WERI-Rb-1 (cell line): ENCODE measurements around the gene NEXN.

Source experiments
- DNase-seq: peaks from one replicate; pipeline ENCODE4 v3.0.0-alpha.2; 2020
- H3K27ac ChIP-seq: fragments of 250-450 bp; sonication (Bioruptor Pico); 2 replicates; pipeline ENCODE4 v1.5.1; 2020; ENCODE audit warnings: mild to moderate bottlenecking, moderate library complexity
- H3K27me3 ChIP-seq: fragments of 250-450 bp; sonication (Bioruptor Pico); 2 replicates; pipeline ENCODE4 v1.5.1; 2021; ENCODE audit warnings: mild to moderate bottlenecking, low read depth, moderate library complexity; ENCODE audit not compliant: insufficient read depth, severe bottlenecking
- H3K36me3 ChIP-seq: fragments of 250-450 bp; sonication (Bioruptor Pico); 2 replicates; pipeline ENCODE4 v1.5.1; 2020; ENCODE audit warnings: mild to moderate bottlenecking, moderate library complexity
- H3K4me3 ChIP-seq: 2 replicates; pipeline ENCODE4 v1.5.1; 2011; ENCODE audit warnings: low read depth, mild to moderate bottlenecking, control low read depth, low read length
- H3K9me3 ChIP-seq: fragments of 250-450 bp; sonication (Bioruptor Pico); 2 replicates; pipeline ENCODE4 v1.5.1; 2021; ENCODE audit warnings: mild to moderate bottlenecking, moderate library complexity; ENCODE audit not compliant: severe bottlenecking
- CTCF ChIP-seq: IDR thresholded peaks from 2 replicates; pipeline ENCODE4 v1.5.1; 2011; ENCODE audit warnings: low read depth, mild to moderate bottlenecking, control low read depth, inconsistent platforms, low read length

The NEXN gene

GRCh38 chr1:77984629-77985028 is 96.2 kb downstream of the NEXN start:
- H3K9me3 ChIP-seq: no peaks in the 10 kb centered on the region
- TF ChIP-seq CTCF: no peak
- no peaks in the 10 kb centered on the region for H3K27me3 ChIP-seq
- peaks cover 3% of the 10 kb centered on the region; the same call in 1 of the 2 replicates for H3K36me3 ChIP-seq
- no peak overlapping the region for H3K4me3 ChIP-seq
- H3K27ac ChIP-seq: no peak overlapping the region; the same call in 1 of the 2 replicates
- no peak for DNase-seq

- no peaks in the 10 kb centered on the region for H3K9me3 ChIP-seq
- no peak overlapping the region for H3K4me3 ChIP-seq
- no peak for TF ChIP-seq CTCF
- DNase-seq: no peak
- H3K27ac ChIP-seq: no peak overlapping the region
- peaks cover 2% of the 10 kb centered on the region for H3K36me3 ChIP-seq
- H3K27me3 ChIP-seq: no peaks in the 10 kb centered on the region
Observed at GRCh38 chr1:77986810-77987209, 98.4 kb downstream of the NEXN start.

- H3K27ac ChIP-seq: no peak overlapping the region
- H3K36me3 ChIP-seq: peaks cover 4% of the 10 kb centered on the region
- no peaks in the 10 kb centered on the region for H3K27me3 ChIP-seq
- no peak for DNase-seq
- no peak overlapping the region for H3K4me3 ChIP-seq
- no peak for TF ChIP-seq CTCF
- H3K9me3 ChIP-seq: no peaks in the 10 kb centered on the region
Observed at GRCh38 chr1:77987919-77988318, 99.5 kb downstream of the NEXN start.

- Histone ChIP-seq H3K27ac (no peak overlapping the region), H3K27me3 (no peaks in the 10 kb centered on the region), H3K9me3 (no peaks in the 10 kb centered on the region), H3K4me3 (no peak overlapping the region), H3K36me3 (peaks cover 11% of the 10 kb centered on the region)
- no peak for DNase-seq
- TF ChIP-seq CTCF: no peak
Observed at GRCh38 chr1:77989744-77990143, 101.3 kb downstream of the NEXN start.

- Histone ChIP-seq H3K4me3 (no peak overlapping the region), H3K36me3 (peaks cover 17% of the 10 kb centered on the region), H3K27me3 (no peaks in the 10 kb centered on the region), H3K27ac (no peak overlapping the region), H3K9me3 (no peaks in the 10 kb centered on the region)
- no peak for TF ChIP-seq CTCF
- no peak for DNase-seq
Observed at GRCh38 chr1:77990629-77991204, 102.3 kb downstream of the NEXN start.

GRCh38 chr1:77991638-77992037 is 103.2 kb downstream of the NEXN start:
- DNase-seq: no peak
- Histone ChIP-seq H3K27me3 (no peaks in the 10 kb centered on the region), H3K27ac (no peak overlapping the region), H3K4me3 (no peak overlapping the region), H3K9me3 (no peaks in the 10 kb centered on the region), H3K36me3 (peaks cover 19% of the 10 kb centered on the region)
- TF ChIP-seq CTCF: no peak
